Cortex of kidney (tissue), 1 donor: ENCODE data around the gene PRR36.
"Not testable (repeated sequence)": the region's sequence is repeated elsewhere in the genome, so short reads cannot be mapped to it uniquely, and the experiment has no call there.

Source experiments
- DNase-seq: peaks from one replicate; lab custom pipeline; 2025; lab: John Stamatoyannopoulos, UW

Gene PRR36

GRCh38 chr19:7899751-7900378, 25.7 kb upstream of the PRR36 start:
- no peak for DNase-seq

- no peak for DNase-seq
These were observed 24.8 kb upstream of the PRR36 start for GRCh38 chr19:7898967-7899366.

GRCh38 chr19:7897292-7897691, 23.1 kb upstream of the PRR36 start:
- no peak for DNase-seq

GRCh38 chr19:7895565-7895964, 21.4 kb upstream of the PRR36 start:
- no peak for DNase-seq

- no peak for DNase-seq
These were observed 20.6 kb upstream of the PRR36 start for GRCh38 chr19:7894612-7895309.

- DNase-seq, result not testable (repeated sequence)
These were observed 19.3 kb upstream of the PRR36 start for GRCh38 chr19:7893362-7894101.

GRCh38 chr19:7888826-7889217, 14.6 kb upstream of the PRR36 start:
- DNase-seq, result no peak

- DNase-seq, result no peak
These were observed 14.1 kb upstream of the PRR36 start, which contains the start of gene LRRC8E for GRCh38 chr19:7888145-7888825. TSS of gene LRRC8E (plus strand) at chr19:7888510. CDS start at chr19:7895604, 7,094 bp downstream.

- no peak for DNase-seq
These were observed 13.4 kb upstream of the PRR36 start for GRCh38 chr19:7887408-7888144.

- DNase-seq, result no peak
These were observed 11.6 kb upstream of the PRR36 start for GRCh38 chr19:7885818-7886217.

GRCh38 chr19:7883796-7884570, 9.8 kb upstream of the PRR36 start:
- no peak for DNase-seq

GRCh38 chr19:7883105-7883504, 8.9 kb upstream of the PRR36 start:
- no peak for DNase-seq

- no peak for DNase-seq
These were observed 7.7 kb upstream of the PRR36 start for GRCh38 chr19:7881910-7882309.

GRCh38 chr19:7879836-7880235, 5.6 kb upstream of the PRR36 start:
- DNase-seq, result no peak

- no peak for DNase-seq
These were observed 5.1 kb upstream of the PRR36 start for GRCh38 chr19:7879111-7879807.

GRCh38 chr19:7877249-7877836, 3.2 kb upstream of the PRR36 start:
- DNase-seq, result no peak

GRCh38 chr19:7874897-7875273, 695 bp upstream of the PRR36 start:
- no peak for DNase-seq

- no peak for DNase-seq
These were observed 700 bp downstream of the PRR36 start for GRCh38 chr19:7873304-7874075.
